ENCODE measurements around the gene CST6.

CST6 gene

DNA sequence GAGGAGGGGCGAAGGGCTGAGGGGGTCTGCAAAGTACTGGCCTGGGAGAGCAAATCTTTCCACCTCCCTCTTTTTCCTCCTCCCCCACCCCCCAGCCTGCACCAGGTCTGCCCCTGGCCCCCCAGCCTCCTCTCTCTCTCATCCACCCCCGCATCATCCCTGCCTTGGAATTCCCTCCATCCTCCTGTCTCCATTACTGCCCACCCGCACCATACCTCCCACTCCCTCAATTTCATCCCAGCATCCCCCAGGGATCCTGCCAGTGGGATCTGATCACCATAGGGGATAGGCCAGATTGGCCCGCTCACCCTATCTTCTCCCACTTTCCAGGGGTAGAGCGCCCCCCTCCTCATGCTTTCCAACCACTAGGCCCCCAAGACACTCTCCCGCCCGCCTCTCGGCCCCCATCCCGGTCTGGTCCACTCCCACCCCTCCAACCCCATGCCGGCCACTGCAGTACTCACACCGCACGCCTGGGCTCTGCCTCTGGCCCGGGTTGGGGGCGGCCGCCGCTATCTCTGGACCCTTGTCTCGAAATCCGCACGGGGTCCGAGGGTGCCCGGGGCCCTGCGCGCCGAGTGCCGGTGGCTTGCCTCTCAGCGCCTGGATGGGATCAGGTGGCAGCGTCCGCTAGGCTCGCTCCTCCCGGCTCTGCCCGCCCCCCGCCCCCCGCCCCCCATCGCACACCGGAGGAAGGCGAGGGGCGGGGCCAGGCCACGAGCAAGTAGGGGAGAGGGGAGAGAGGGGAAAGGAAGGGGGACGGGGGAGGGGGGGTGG, 36.9 kb downstream of the CST6 start, which contains the start of gene GAL3ST3:
TSS of gene GAL3ST3 (minus strand) at position 615 of the 777 bp plus-strand sequence. CDS start 3,746 bp downstream, outside the sequence.
- DNase-seq, result no peak

DNA sequence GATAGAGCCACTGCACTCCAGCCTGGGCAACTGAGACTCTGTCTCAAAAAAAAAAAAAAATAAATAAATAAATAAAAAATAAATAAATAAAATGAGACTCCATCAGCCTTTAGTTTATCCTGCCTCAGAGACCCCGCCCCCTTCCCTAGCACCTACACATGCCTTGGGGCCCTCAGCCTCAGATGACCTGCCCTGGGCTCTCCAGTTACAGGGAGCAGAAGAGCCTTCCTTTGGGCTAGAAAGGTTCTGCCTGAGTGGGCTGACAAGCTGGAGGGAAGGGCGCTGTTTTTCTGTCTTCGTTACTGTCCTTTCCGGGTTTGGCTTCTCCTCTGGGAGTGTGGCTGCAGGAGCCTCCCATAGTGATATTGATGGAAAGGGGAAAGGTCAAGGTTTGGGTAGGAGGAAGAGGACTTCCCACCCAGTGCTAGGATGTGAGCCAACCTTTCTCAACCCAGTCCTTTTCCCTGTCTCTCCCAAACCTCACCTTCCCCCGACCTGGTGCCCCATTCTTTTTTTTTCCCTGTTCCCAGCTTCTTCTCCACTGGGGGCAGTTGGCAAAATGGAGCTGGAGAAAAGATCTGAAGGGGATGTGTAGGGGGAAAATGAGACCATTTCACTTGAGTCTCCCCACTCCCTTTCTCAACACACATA, 38.9 kb downstream of the CST6 start:
- no peak for DNase-seq

DNA sequence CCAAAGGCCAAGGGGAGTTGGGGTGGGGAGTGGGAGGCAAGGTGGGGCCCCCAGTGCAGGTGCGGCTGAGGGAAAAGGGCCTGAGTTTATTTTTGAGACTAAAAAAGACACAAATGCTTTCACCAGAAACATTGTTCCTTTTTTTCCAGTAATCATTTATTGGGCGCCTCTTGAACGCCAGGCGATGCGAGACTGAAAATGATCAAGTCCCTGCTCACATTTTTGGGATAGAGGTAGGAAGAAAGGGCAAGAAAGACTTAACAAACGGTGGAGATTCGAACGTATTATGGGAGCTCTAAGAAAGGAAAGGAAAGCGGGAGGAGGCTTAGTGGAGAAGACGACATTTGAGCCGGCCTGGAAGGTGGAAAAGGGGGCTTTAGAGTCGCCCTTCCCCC, 39.6 kb downstream of the CST6 start:
- no peak for DNase-seq

DNA sequence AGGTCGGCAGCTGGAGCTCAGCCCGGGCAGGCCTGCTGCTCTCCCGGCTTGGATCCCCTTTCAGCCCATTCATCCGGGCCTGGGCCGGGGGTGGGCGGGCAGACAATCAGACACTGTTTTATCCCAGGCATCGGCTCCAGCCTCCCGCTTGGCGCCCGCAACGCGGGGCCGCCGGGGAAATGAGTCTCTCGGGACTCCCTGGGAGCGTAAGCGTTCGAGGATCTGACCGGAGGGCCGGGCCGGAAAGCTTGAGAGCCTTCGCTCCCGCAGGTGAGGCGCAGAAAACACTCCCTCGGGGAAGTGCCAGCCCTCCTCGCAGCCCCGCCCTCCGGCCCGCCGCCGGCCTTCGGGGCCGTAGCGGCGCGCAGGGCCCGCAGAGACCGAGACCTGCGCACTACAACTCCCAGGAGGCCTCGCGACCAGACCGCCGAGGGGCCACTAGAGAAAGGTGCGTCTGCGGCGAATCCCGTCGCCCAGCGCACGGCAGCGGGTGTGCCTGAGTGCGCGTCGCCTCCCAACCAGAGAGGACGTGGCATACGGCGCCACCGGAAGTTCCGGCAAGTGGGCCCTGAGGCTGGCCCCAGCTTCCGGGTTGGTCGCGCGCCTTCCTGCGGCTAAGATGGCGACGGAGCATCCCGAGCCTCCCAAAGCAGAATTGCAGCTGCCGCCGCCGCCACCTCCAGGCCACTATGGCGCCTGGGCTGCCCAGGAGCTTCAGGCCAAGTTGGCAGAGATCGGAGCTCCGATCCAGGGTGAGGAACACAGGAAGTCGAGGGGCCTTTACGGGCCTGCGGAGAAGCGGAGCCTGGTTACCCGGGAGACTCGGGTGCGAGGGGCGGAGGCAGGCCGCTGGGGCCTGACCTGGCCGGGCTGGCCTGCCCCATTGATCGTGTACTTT, 40.2 kb downstream of the CST6 start, which contains the start of gene SF3B2:
TSS of gene SF3B2 (plus strand) at position 599 of the 898 bp plus-strand sequence. CDS start at position 620, 21 bp downstream.
- peak; percentile 99 for DNase-seq

DNA sequence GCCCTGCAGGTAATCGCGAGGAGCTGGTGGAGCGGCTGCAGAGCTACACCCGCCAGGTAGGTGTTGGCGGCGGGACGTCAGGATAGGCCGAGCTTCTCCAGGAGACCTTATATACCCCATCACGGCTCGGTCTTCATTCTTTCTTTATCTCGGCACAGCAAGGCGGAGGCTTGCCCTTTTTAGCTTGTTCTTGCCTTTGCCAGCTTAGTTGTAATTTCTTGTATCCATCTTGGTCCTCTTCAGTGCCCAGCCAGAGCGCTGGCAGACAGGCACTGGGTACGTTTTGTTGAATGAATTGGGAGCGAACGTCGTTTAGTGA, 40.8 kb downstream of the CST6 start:
- DNase-seq, result peak; percentile 40

DNA sequence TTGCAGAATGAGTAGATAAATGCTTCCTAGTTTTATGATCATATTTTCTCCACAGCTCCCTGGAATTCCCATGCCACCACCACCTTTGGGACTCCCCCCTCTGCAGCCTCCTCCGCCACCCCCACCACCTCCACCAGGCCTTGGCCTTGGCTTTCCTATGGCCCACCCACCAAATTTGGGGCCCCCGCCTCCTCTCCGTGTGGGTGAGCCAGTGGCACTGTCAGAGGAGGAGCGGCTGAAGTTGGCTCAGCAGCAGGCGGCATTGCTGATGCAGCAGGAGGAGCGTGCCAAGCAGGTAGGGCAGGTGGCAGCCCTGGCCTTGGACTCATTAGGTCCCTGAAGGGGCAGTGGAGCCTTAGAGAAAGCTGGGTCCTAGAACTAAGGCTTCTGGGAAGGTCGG, 43.2 kb downstream of the CST6 start:
- DNase-seq, result no peak

DNA sequence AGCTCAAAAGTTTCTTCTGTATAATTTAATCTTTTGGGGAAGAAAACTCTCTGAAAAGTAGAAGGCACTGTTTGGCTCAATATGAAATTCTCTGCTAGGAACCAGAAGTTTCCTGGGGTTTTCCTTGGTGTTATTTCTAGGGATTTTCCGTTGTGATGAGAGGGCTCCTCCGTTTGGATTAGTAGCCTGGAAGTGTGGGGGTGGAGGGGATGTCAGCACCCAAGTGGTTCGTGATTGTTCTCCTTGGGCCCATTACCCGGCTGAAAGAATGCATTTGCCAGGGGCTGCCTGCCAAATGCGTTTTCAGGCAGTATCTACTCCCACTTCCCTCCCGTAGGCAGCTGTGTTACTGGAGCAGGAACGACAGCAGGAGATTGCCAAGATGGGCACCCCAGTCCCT, 44.7 kb downstream of the CST6 start:
- no peak for DNase-seq

DNA sequence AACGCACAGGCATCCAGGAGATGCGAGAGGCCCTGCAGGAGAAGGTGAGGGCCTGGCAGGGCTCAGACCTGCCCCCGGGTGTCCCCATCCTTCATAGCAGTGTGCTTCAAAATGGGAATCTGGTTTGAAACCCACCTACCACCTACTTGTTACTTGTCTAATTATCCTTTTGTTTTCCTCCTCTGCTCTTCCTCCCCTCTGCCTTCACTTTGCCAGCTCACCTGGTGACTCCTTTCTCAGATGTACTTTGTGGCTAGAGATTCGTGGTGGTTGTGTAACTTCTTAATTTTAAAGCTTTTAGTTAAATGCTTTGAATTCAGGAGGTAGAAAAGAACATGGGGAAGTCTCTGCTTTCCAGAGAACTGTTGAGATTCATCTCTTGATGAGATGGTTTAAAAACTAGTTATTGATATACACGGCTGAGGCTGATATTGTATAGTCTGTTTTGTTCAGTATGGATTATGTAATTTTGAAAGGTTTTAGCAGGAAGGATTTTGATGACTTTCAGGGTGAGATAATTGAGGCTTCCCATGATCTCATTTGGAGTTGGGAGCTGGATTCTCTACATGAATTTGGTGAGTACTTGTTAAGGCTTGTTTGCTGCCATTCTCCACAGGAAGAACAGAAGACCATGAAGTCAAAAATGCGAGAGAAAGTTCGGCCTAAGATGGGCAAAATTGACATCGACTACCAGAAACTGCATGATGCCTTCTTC, 48.3 kb downstream of the CST6 start:
- DNase-seq, result no peak

DNA sequence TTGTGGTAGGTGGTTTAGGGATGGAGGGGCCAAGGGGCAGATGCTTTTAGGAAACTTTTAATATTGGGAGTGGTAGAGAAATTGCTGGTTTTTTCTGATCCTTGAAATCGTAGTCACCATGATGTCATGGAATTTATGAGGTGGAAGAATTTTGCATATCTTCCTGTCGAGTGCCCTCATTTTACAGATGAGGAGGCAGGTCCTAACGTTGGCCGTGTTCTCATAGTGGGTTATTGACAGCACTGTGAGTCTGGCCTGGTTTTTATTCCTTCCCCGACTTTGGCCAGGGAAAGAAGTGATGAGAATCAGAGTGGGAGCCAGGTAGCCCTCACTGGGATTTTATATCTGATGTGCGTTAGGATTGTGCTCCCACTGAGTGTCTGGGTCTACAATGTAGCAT, 49.5 kb downstream of the CST6 start:
- no peak for DNase-seq

DNA sequence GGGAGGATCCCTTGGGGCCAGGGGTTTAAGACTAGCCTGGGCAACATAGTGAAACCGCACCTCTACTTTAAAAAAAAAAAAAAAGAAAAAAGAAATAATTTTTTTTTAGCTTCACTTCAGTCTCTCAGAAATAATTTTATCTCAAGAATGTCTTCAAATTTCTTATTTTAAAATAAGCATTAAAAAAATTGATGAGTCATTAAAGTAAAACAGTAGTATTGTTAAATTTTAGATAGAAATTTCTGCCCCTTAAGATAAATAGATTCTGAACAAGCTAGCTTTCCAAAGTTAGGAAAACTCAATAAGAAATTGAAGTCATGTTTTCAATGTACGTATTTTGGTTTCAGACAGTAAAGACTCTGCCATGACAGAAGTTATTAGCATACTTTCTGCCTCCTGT, 50.6 kb downstream of the CST6 start:
- DNase-seq, result no peak

All from hematopoietic multipotent progenitor cell treated with erythropoietin and hydrocortisone succinate and interleukin-3 and kit ligand, for 6 days (in vitro differentiated cells).